K562 (cell line): Measurements from ENCODE around the gene HIVEP2. TPM values are rescaled to one million over a fixed set of nuclear protein-coding genes. Genes with fewer than 3 reads are reported as not detected.

Experiments used
- EP400 ChIP-seq: fragments of 450-650 bp; IDR thresholded peaks from 2 replicates; pipeline ENCODE4 v1.6.1; 2017; ENCODE audit warnings: antibody characterized with exemption, mild to moderate bottlenecking, moderate library complexity
- MAFF ChIP-seq: IDR thresholded peaks from 2 replicates; pipeline ENCODE4 v1.6.1; 2012; ENCODE audit warnings: low read length, improper control_type of control experiment
- MAFK ChIP-seq: IDR thresholded peaks from 2 replicates; pipeline ENCODE4 v1.6.1; 2011; ENCODE audit warnings: low read length, improper control_type of control experiment
- MAZ ChIP-seq, 2 experiments: fragments of 450-650 bp in 1 of 2; sonication (generic) in 1 of 2; formaldehyde crosslinking; IDR thresholded peaks in 1 of 2; conservative IDR thresholded peaks in 1 of 2; 2 replicates each; pipeline versions ENCODE4 v1.4.0 to v1.5.0; 2020; ENCODE audit warnings: mild to moderate bottlenecking in 1 of 2, missing genetic modification reagents in 1 of 2
- PCBP1 ChIP-seq: fragments of 200-400 bp; formaldehyde crosslinking; IDR thresholded peaks from 2 replicates; pipeline ENCODE4 v1.6.1; 2018; ENCODE audit warnings: mild to moderate bottlenecking, low read depth, low read length; ENCODE audit not compliant: poor library complexity, severe bottlenecking
- PTTG1 ChIP-seq: fragments of 450-650 bp; IDR thresholded peaks from 2 replicates; pipeline ENCODE4 v1.6.1; 2016; ENCODE audit warnings: low read depth, mild to moderate bottlenecking, missing genetic modification characterization, missing compliant biosample characterization
- RNF2 ChIP-seq: sonication (generic); IDR thresholded peaks from 2 replicates; pipeline ENCODE4 v1.6.1; 2016
- TAL1 ChIP-seq: fragments of 450-650 bp; IDR thresholded peaks from 2 replicates; pipeline ENCODE4 v1.6.1; 2016; ENCODE audit warnings: mild to moderate bottlenecking
- TCFL5 ChIP-seq: fragments of 250-450 bp; sonication (Bioruptor Pico); conservative IDR thresholded peaks from 2 replicates; pipeline ENCODE4 v1.6.1; 2021; ENCODE audit warnings: mild to moderate bottlenecking, moderate library complexity, matching md5 sums
- ZNF134 ChIP-seq: fragments of 250-450 bp; sonication (Bioruptor Pico); conservative IDR thresholded peaks from 2 replicates; pipeline ENCODE4 v1.4.0; 2020
- ZNF280A ChIP-seq: fragments of 450-650 bp; IDR thresholded peaks from 2 replicates; pipeline ENCODE4 v1.6.1; 2018; ENCODE audit warnings: mild to moderate bottlenecking, low read depth; ENCODE audit not compliant: partially characterized antibody
- polyA plus RNA-seq, 8 experiments: library from polyadenylated mRNA; depleted of rRNA in 4 of 8; stranded (reverse) in 5 of 8; unstranded in 3 of 8; fragments of >200 nt; fragmentation: Nextera tagmentation in 2 of 8; fragmentation: Illumina TruSeq in 1 of 8; extraction: Ambion mirVana in 2 of 8; extraction: Trizol in 1 of 8; gene quantifications; 2 replicates each; pipeline versions ENCODE4 v1.2.1 to v1.2.3, GENCODE V29; 2011 to 2014; ENCODE audit warnings: inconsistent platforms in 1 of 8, missing spikeins in 1 of 8
- total RNA-seq, 7 experiments: library from RNA; depleted of rRNA in 6 of 7; stranded (reverse); fragments of >200 nt in 6 of 7; fragmentation: Illumina TruSeq in 2 of 7; extraction: Trizol in 2 of 7; gene quantifications; 2 replicates each; pipeline versions ENCODE4 v1.2.1 to v1.2.3, GENCODE V29; 2011 to 2021; ENCODE audit warnings: low replicate concordance in 1 of 7
- TF ChIP-seq, protein P1 (sequence below): fragments of 200-800 bp; sonication (Bioruptor generic); IDR thresholded peaks from 2 replicates; pipeline ENCODE4 v1.6.1; 2017; ENCODE audit warnings: missing genetic modification characterization, missing compliant biosample characterization
- TF ChIP-seq, protein P2 (sequence below), 2 experiments: IDR thresholded peaks; 2 replicates each; pipeline ENCODE4 v1.6.1; 2011; ENCODE audit warnings: borderline replicate concordance in 1 of 2, control low read depth in 1 of 2, low read depth in 1 of 2, low read length in 1 of 2, mild to moderate bottlenecking in 1 of 2, mixed read lengths in 1 of 2, moderate library complexity in 1 of 2; ENCODE audit not compliant: insufficient read depth in 1 of 2, insufficient read length in 1 of 2, poor library complexity in 1 of 2, severe bottlenecking in 1 of 2; ENCODE audit errors: extremely low read depth in 1 of 2

HIVEP2 gene
- total and polyA plus RNA-seq, 9 of the 15 experiments (the other 6 are each of a cell fraction or from before 2014, with no cell fraction given), result under 0.01 to 1.2 (median 0.31) TPM

DNA sequence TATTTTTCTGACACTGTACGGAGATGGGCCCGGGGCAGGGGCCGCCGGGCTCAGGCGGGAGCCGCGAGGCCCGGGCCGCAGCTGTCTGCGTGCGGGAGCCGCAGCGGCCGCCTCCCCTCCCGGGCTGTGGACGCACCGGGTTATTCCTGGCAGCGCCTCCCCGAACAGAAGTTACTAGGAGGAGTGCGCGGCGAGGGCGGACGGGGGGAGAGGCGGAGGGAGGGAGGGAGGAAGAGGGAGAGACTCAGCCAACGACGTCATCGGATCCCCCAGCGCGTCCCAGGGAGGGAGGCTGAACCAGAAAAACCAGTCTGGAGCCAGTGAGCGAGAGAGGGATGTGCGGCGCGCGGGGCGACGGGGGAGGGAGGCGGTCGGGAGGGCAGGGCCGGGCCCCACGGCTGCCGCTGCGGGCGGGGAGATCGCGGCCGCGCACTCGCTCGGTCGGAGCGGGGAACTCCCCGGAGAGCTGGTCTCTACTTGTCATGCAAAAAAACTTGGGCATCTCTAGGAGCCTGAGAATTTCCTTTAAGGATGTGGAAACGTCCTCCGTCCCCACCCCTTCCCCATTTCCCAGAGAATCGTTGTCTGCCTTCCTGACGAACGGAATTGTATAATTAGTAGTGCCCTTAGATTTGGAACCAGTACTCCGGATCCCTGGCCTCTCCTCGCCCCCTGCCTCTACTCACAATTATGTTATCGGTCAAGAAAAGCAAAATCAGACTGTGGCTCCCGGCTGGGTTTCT is 1.4 kb upstream of the HIVEP2 start (continued):
- no peak for TF ChIP-seq TCFL5 (CRISPR knock-in tag)
- TF ChIP-seq, protein P1, sequence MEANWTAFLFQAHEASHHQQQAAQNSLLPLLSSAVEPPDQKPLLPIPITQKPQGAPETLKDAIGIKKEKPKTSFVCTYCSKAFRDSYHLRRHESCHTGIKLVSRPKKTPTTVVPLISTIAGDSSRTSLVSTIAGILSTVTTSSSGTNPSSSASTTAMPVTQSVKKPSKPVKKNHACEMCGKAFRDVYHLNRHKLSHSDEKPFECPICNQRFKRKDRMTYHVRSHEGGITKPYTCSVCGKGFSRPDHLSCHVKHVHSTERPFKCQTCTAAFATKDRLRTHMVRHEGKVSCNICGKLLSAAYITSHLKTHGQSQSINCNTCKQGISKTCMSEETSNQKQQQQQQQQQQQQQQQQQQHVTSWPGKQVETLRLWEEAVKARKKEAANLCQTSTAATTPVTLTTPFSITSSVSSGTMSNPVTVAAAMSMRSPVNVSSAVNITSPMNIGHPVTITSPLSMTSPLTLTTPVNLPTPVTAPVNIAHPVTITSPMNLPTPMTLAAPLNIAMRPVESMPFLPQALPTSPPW (CRISPR knock-in tag), result peak; percentile 83
- TF ChIP-seq, protein P2, sequence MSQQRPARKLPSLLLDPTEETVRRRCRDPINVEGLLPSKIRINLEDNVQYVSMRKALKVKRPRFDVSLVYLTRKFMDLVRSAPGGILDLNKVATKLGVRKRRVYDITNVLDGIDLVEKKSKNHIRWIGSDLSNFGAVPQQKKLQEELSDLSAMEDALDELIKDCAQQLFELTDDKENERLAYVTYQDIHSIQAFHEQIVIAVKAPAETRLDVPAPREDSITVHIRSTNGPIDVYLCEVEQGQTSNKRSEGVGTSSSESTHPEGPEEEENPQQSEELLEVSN (IDR thresholded peaks at IDR 0.05; ENCODE audit: borderline replicate concordance in 1 of 2, extremely low read depth in 1 of 2, insufficient read depth in 1 of 2, insufficient read length in 1 of 2, low read depth in 1 of 2, low read length in 1 of 2, poor library complexity in 1 of 2, severe bottlenecking in 1 of 2), result peak in 1 of 2 experiments; percentile 32
- no peak for TF ChIP-seq PTTG1 (tag)
- TF ChIP-seq ZNF134 (CRISPR knock-in tag), result no peak
- TF ChIP-seq MAFK, result no peak
- TF ChIP-seq TAL1, result no peak
- no peak for TF ChIP-seq ZNF280A
- TF ChIP-seq EP400, result no peak
- peak; percentile 47 to 79; a peak in 3 of 4 replicates for TF ChIP-seq MAZ (CRISPR knock-in tag; conservative IDR thresholded peaks at IDR 0.05 in 1 of 2, IDR thresholded peaks at IDR 0.05 in 1 of 2)
- peak; percentile 29; the same call in 1 of the 2 replicates for TF ChIP-seq RNF2
- no peak for TF ChIP-seq MAFF
- peak; percentile 81 for TF ChIP-seq PCBP1
